ENCODE data around the gene OAS1. TPM values are rescaled to one million over a fixed set of nuclear protein-coding genes. Genes with fewer than 3 reads are reported as not detected.
"Not testable (repeated sequence)": the region's sequence is repeated elsewhere in the genome, so short reads cannot be mapped to it uniquely, and the experiment has no call there.

The OAS1 gene
- total and polyA plus RNA-seq, 5 experiments from 2014 or later: 3.2 to 22.9 (median 5.7) TPM

- Mint-ChIP-seq H3K27me3 (no peaks in the 10 kb centered on the region), H3K4me1 (peaks cover 12 to 40% (median 37%) of the 10 kb centered on the region in 4 donors), H3K36me3 (peaks cover 8 to 27% (median 27%) of the 10 kb centered on the region in 3 donors), H3K27ac (peak overlapping the region in 2 of 10 donors; percentile 56 to 74), H3K4me3 (peak overlapping the region in 2 of 10 donors; percentile 29 to 56), H3K9me3 (no peaks in the 10 kb centered on the region)
- ATAC-seq: no peak
- POLR2A ChIA-PET: interaction anchor here (0.8 to 2.7 kb wide), 2 partner anchors 36 to 37 kb away, joined by 3 to 22 read pairs; partner anchors contain the start of gene OAS2
- no peak for DNase-seq
Measured at GRCh38 chr12:112941528-112942335, 35.0 kb downstream of the OAS1 start.

GRCh38 chr12:112942572-112942971 is 35.8 kb downstream of the OAS1 start:
- no peak overlapping the region for H3K4me3 Mint-ChIP-seq
- POLR2A ChIA-PET: interaction anchor here (0.8 kb wide), 1 partner anchor 36 kb away, joined by 3 read pairs; the partner anchor contains the start of gene OAS2
- H3K36me3 Mint-ChIP-seq: peaks cover 8 to 36% (median 35%) of the 10 kb centered on the region in 3 donors
- no peaks in the 10 kb centered on the region for H3K27me3 Mint-ChIP-seq
- DNase-seq: no peak
- peaks cover 10 to 34% (median 31%) of the 10 kb centered on the region in 4 donors for H3K4me1 Mint-ChIP-seq
- H3K9me3 Mint-ChIP-seq: no peaks in the 10 kb centered on the region
- no peak overlapping the region for H3K27ac Mint-ChIP-seq
- ATAC-seq: no peak

- Mint-ChIP-seq H3K4me3 (peak overlapping the region in 1 of 10 donors; percentile 66), H3K36me3 (peaks cover 8 to 48% (median 46%) of the 10 kb centered on the region in 3 donors), H3K9me3 (no peaks in the 10 kb centered on the region), H3K4me1 (peaks cover 7 to 24% (median 18%) of the 10 kb centered on the region in 4 donors), H3K27me3 (no peaks in the 10 kb centered on the region), H3K27ac (peak overlapping the region in 1 of 10 donors; percentile 81)
- POLR2A ChIA-PET: interaction anchor here (1.6 kb wide), 1 partner anchor 34 kb away, joined by 4 read pairs; the partner anchor contains the start of gene OAS2
- DNase-seq: no peak
- ATAC-seq: no peak
Measured at GRCh38 chr12:112944024-112944690, 37.4 kb downstream of the OAS1 start.

- Mint-ChIP-seq H3K36me3 (peaks cover 8 to 57% (median 57%) of the 10 kb centered on the region in 3 donors), H3K9me3 (no peaks in the 10 kb centered on the region), H3K4me1 (peaks cover 0 to 10% (median 5%) of the 10 kb centered on the region in 4 donors), H3K27me3 (no peaks in the 10 kb centered on the region), H3K27ac (peak overlapping the region in 1 of 10 donors; percentile 60), H3K4me3 (no peak overlapping the region)
- no peak for DNase-seq
- no peak for ATAC-seq
- POLR2A ChIA-PET: no interaction called here
Measured at GRCh38 chr12:112945515-112945914, 38.8 kb downstream of the OAS1 start.

GRCh38 chr12:112946236-112947000 is 39.7 kb downstream of the OAS1 start:
- Mint-ChIP-seq H3K4me1 (peaks cover 0 to 6% (median 4%) of the 10 kb centered on the region in 4 donors), H3K9me3 (peaks cover 0 to 2% (median 0%) of the 10 kb centered on the region in 9 donors), H3K36me3 (peaks cover 14 to 65% (median 65%) of the 10 kb centered on the region in 3 donors), H3K4me3 (no peak overlapping the region), H3K27me3 (no peaks in the 10 kb centered on the region), H3K27ac (no peak overlapping the region)
- DNase-seq (no peak), ATAC-seq (no peak)
- POLR2A ChIA-PET: interaction anchor here (0.6 kb wide), 1 partner anchor 15 kb away, joined by 4 read pairs; no protein-coding TSS in a partner anchor

- POLR2A ChIA-PET: no interaction called here
- Mint-ChIP-seq H3K36me3 (peaks cover 19 to 74% (median 69%) of the 10 kb centered on the region in 3 donors), H3K9me3 (peaks cover 0 to 6% (median 3%) of the 10 kb centered on the region in 9 donors), H3K27ac (no peak overlapping the region), H3K27me3 (no peaks in the 10 kb centered on the region), H3K4me3 (no peak overlapping the region), H3K4me1 (peaks cover 0 to 6% (median 2%) of the 10 kb centered on the region in 4 donors)
- DNase-seq (no peak), ATAC-seq (no peak)
Measured at GRCh38 chr12:112947314-112947713, 40.6 kb downstream of the OAS1 start.

- ATAC-seq: no peak
- POLR2A ChIA-PET: no interaction called here
- no peaks in the 10 kb centered on the region for H3K27me3 Mint-ChIP-seq
Measured at GRCh38 chr12:112947761-112948160, 41.0 kb downstream of the OAS1 start.

GRCh38 chr12:112948806-112949205 is 42.0 kb downstream of the OAS1 start:
- POLR2A ChIA-PET: no interaction called here
- Mint-ChIP-seq H3K27me3 (no peaks in the 10 kb centered on the region), H3K9me3 (peaks cover 0 to 13% (median 9%) of the 10 kb centered on the region in 9 donors), H3K4me3 (no peak overlapping the region), H3K36me3 (peaks cover 24 to 80% (median 77%) of the 10 kb centered on the region in 3 donors), H3K4me1 (peaks cover 0 to 6% (median 2%) of the 10 kb centered on the region in 4 donors), H3K27ac (no peak overlapping the region)
- DNase-seq (no peak), ATAC-seq (no peak)

More at GRCh38 chr12:112947761-112948160, 41.0 kb downstream of the OAS1 start:
- Mint-ChIP-seq H3K4me1 (peaks cover 0 to 6% (median 2%) of the 10 kb centered on the region in 4 donors), H3K9me3 (peaks cover 0 to 10% (median 8%) of the 10 kb centered on the region in 9 donors), H3K36me3 (peaks cover 23 to 78% (median 73%) of the 10 kb centered on the region in 3 donors), H3K4me3 (no peak overlapping the region), H3K27ac (no peak overlapping the region)
- DNase-seq: no peak

GRCh38 chr12:112950701-112951100 is 43.9 kb downstream of the OAS1 start:
- peaks cover 16 to 82% (median 77%) of the 10 kb centered on the region in 3 donors for H3K36me3 Mint-ChIP-seq
- ATAC-seq: no peak
- no peak for DNase-seq
- POLR2A ChIA-PET: interaction anchor here (1.1 kb wide), 1 partner anchor 13 kb away, joined by 3 read pairs; the partner anchor contains the start of gene OAS3
- H3K27me3 Mint-ChIP-seq: no peaks in the 10 kb centered on the region
- H3K9me3 Mint-ChIP-seq: peaks cover 0 to 13% (median 9%) of the 10 kb centered on the region in 9 donors
- no peak overlapping the region for H3K4me3 Mint-ChIP-seq
- H3K27ac Mint-ChIP-seq: no peak overlapping the region
- peaks cover 0 to 5% (median 3%) of the 10 kb centered on the region in 4 donors for H3K4me1 Mint-ChIP-seq

- POLR2A ChIA-PET, H3K4me3 Mint-ChIP-seq, DNase-seq, ATAC-seq, H3K27me3 Mint-ChIP-seq, H3K27ac Mint-ChIP-seq: not testable (repeated sequence)
- peaks cover 5 to 31% (median 10%) of the 10 kb centered on the region in 9 donors for H3K9me3 Mint-ChIP-seq
- H3K36me3 Mint-ChIP-seq: peaks cover 34 to 95% (median 90%) of the 10 kb centered on the region in 3 donors
- H3K4me1 Mint-ChIP-seq: peaks cover 12 to 20% (median 13%) of the 10 kb centered on the region in 4 donors
Measured at GRCh38 chr12:112957125-112957524, 50.4 kb downstream of the OAS1 start.

- Mint-ChIP-seq H3K4me3 (no peak overlapping the region), H3K27ac (peak overlapping the region in 2 of 10 donors; percentile 8 to 84), H3K4me1 (peaks cover 7 to 17% (median 9%) of the 10 kb centered on the region in 4 donors), H3K36me3 (peaks cover 31 to 90% (median 85%) of the 10 kb centered on the region in 3 donors), H3K9me3 (peaks cover 0 to 20% (median 5%) of the 10 kb centered on the region in 9 donors), H3K27me3 (no peaks in the 10 kb centered on the region)
- no peak for DNase-seq
- ATAC-seq: no peak
- POLR2A ChIA-PET: interaction anchor here (1.1 to 3.0 kb wide), 2 partner anchors 9 to 17 kb away, joined by 4 to 13 read pairs; partner anchors contain the start of gene OAS2
Measured at GRCh38 chr12:112961074-112961473, 54.3 kb downstream of the OAS1 start.

All from naive thymus-derived CD8-positive, alpha-beta T cell (primary cell).